NCI-H345 (cell line): ENCODE measurements around the gene ADGRV1.
"Not testable (repeated sequence)": the region's sequence is repeated elsewhere in the genome, so short reads cannot be mapped to it uniquely, and the experiment has no call there.

Experiments used
- DNase-seq: peaks from one replicate; lab custom pipeline; 2025; lab: John Stamatoyannopoulos, UW

The ADGRV1 gene

DNA sequence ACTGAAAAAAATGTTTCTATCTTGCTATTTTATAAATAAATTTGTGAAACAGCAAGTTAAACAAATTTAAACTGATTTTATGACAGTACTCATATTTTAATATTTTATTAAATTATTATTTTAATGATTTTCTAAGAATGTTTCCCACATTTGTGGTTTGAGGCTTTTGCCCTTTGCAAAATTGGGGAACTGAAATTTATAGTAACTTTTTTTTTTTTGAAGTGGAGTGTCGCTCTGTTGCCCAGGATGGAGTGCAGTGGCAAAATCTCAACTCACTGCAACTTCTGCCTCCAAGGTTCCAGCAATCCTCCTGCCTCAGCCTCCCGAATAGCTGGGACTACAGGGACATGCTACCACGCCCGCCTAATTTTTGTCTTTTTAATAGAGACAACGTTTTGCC, 7.2 kb upstream of the ADGRV1 start:
- DNase-seq = no peak

DNA sequence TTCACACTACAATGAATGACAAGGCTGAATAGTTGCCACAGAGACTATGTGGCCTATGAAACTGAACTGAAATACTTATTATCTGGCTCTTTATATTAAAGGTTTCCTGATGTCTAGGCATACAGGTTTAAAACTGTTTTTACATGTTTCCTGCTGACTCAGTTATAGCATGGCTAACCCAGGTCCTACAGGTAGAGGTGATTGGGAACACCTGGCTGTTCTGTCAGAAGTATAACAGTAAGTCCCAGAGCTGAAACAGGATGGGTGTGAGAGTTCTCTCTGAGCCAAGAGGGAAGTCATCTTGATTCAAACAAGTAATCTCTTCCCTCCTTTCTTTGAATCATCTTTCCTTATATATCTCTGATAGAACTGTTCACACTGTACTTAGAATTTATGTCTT, 4.9 kb upstream of the ADGRV1 start:
- DNase-seq = no peak

DNA sequence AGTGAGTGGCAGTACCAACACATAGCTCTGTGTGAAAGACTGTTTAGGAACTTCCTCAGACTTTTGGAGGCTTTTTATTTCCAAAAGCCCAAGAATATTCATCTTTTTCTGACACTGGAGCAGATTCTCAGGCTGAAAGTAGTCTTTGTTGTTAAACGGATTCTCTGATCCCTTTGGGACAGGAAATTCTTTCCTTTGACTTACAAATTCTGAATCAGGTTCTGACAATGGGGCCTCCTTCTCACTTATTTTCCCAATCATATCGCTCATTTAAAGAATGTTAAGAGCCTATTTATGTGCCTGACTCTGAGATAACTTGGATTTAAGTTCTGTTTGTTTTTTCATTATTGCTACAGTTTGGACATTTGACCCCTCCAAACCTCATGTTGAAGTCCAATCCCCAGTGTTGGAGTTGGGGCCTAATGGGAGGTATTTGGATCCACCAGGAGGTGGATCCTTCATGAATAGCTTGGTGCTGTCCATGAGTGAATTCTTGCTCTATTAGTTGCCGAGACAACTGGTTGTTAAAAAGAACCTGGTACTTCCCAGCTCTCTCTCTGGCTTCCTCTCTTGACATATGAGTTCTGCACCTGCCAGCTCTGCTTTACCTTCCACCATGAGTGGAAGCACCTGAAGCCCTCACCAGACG, 4.1 kb upstream of the ADGRV1 start:
- DNase-seq = no peak

DNA sequence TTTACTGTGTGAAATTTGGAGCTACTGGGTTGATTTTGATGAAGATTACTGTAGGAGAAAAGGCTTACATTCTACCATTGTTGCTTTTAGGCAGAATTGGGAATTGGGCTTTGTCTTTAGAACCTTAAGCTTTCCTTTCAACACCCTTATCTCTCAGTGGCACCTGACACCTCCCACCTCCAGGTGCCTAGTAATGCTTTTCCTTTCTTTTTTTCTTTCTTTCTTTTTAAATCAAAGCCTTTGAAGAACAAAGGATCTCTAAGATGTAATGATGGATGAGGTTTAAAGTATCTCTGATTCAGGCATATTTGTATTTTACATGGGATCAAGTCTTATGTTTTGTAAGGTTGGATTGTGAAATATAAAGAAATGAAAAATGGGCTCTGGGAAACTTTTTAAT, 2.9 kb upstream of the ADGRV1 start:
- DNase-seq = no peak

DNA sequence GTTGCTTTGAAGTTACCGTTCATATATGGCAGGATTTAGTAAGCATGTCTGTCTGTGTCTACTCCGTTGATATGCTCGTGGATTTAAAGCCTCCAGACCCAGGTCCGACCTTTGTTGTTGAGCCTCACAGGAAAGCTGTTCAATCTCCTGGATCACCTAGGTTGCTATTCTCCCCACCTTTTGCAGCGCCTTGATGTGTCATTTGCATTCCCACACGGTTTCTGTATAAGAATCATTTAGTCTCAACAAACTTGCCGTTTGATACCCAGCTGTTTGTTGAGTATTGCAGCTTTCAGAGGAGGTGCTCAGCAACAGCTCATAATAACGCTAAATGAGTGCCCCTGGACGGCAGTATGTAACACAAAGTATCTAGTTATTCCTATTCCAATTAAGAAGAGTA, 1.2 kb upstream of the ADGRV1 start:
- DNase-seq = no peak

DNA sequence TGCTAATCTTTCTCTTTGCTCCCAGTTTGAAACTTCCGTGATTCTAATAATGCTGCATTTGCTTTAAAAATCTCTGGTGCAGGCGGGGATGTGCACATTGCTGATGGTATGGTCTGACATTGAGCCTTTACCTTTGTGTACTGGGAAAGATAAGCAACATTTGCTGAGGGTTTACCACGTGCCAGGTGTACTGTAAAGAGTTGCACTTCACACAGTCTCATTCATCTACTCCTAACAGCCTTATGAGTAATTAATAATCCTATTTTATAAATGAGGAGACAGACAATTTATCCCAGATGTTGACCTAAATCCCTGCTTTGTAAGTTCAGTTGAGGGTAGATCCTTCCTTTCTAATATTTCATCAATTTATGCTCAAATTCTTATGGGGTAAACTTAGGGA, 726 bp upstream of the ADGRV1 start:
- peak; percentile 3 for DNase-seq

DNA sequence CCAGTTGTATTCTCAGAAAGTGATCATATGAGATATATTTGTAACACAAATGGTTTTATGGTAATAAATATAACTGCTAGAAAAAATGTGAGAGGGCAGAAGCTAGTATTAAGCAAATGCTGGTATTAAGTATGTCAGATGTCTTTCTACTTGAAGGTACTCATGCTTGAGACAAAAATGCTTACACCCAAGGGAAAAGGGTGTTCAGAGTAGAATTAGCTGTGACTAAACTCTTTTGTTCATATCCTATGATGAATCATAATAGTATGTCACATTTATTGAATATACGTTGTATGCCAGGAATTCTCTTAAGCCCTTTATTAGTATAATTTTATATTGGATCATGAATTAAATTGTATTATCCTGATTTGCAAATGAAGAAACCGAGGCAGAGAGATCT, 2.2 kb downstream of the ADGRV1 start:
- DNase-seq = no peak

DNA sequence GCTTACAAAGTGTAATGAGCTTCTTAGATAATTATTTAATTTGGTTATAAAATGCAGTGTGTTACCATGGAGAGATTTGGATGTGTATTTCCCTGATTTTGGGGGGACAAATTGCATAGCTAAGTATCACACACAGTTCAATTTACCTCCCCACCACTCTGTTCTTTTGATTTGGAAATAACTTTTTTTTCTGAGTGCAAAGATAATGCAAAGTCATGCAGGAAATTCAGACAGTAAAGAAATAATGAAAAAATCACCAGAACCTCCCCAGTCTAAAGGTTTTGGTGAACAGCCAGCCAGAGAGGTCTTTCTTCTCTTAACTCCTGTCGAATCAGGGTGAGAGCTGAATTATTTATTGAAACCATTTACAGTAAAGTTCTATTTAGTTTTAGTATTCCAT, 3.2 kb downstream of the ADGRV1 start:
- no peak for DNase-seq

DNA sequence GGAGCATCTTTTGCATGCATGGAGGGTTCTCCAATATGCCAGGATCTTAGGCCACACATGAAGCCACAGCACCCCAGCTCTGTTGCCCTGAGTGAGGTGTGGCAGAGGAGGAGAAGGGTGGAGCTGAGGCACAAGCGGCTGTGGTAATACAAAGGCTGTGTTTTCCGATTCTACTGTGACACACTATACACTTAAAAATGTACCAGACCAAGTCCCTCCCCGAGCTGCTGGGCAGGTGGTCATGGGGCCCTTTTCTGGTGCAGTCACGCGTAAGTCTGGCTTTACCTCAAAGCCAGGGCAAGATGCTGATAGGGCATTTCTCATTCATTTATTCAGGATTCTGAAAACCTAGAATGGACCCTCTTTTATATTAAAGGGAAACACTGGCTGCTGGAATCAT, 3.7 kb downstream of the ADGRV1 start:
- peak; percentile 68 for DNase-seq

DNA sequence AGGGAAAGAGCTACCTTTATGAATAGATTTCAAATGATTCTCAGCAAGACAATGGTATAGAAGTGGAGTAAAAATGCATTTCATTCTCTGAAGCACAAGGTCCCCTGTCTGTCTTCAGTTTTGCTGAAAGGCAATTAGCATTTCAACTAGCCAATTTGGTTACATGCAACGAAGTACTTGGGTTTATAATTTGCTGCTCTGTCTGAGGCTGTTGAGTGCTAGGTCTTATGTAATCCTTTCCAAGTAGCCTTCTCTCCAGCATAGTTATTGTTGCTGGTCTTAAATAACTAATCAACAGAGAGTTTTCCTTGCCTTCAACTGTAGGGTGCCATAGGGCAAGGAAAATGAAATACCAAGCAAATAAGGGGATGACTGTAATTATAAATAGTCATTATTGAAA, 4.5 kb downstream of the ADGRV1 start:
- DNase-seq = no peak

DNA sequence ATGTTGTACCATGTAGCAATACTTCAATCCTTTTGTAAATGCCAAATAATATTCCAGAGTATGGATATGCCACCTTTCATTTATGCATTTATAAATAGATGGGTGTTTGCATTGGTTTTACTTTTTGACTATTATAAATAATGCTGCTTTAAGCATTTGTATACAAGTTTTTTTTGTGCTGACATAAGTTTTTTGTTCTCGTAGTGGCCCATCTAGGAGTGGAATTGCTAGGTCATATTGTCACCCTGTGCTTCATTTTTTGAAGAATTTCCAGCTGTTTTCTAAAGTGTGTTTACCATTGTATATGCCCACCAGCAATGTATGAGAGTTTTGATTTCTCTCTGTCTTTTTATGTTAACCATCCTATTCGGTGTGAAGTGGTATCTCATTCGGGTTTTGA, 6.9 kb downstream of the ADGRV1 start:
- no peak for DNase-seq

DNA sequence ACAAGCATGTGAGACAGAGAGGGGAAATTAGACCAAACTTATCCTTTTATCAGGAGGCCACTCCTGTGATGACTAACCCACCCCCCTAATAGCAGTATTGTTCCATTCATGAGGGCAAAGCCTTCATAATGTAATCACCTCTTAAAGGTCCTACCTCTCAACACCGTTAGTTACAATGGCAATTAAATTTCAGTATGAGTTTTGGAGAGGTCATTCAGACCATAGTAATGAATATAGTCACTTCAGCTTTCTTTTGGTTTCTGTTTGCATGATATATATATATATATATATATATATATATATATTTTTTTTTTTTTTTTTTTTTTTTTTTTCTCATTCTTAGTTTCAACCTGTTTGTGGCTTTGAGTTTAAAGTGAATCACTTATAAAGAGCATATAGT, 10.5 kb downstream of the ADGRV1 start:
- no peak for DNase-seq

DNA sequence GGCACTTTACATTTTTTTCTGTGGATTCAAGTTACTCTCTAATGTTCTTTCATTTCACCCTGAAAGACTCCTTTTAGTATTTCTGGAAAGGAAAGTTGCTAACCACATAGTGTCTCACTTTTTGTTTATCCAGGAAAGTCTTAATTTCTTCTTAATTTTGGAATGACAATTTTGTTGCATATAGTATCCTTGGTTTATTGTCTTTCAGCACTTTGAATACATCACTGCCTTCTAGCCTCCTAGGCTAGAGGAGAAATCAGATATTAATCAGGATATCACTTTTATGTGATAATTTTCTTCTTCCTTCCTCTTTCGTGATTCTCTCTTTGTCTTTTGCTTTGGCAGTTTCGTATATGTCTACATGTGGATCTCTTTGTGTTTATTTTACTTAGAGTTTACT, 11.4 kb downstream of the ADGRV1 start:
- no peak for DNase-seq

DNA sequence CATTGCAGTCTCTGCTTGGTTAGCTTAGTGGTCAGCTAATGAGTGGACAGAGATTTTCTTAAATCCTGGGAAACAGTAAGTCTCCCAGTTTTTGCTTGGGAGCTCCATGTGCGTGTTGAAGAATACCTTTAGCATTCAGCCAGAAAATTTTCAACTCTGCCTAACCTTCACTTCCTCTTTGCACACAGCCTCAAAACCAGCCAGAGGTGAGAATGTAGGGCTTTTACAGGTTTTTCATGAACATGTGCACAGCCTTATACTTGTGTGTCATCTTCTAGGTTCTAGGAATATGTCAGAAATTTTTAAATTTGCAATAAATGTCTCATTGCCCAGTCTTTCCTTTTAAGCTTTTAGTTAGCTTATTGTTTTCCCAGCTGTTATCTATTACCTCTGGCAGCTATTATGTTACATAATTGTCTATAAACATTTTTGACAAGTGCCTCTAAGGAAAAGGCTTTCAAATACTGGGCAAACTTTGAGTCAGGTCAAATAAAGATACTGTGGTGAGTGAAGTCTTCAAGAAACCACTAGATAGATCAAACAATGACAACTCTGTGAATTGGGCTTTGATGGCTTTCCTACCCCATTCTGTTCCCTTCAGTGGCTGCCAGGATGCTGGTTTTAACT, 12.7 kb downstream of the ADGRV1 start:
- DNase-seq = no peak

DNA sequence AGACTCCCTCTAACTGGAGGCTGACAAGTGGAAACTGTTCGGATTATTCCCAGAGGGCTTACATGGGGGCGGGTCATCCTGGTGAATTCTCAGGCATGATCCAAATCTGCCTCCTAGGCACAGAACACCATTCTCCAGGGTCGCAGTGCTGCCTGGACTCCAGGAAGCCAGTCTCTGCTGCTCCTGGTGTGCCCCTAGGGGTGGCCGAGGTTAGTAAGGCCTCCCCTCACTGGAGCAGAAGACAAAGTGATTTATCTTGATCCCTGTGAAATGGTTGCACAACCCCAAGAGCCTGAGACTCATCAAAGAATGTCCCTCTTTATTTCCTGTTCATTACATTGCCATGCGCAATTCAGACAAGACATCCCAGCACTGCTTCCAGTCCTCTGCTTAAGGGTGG, 17.1 kb downstream of the ADGRV1 start:
- DNase-seq = no peak

DNA sequence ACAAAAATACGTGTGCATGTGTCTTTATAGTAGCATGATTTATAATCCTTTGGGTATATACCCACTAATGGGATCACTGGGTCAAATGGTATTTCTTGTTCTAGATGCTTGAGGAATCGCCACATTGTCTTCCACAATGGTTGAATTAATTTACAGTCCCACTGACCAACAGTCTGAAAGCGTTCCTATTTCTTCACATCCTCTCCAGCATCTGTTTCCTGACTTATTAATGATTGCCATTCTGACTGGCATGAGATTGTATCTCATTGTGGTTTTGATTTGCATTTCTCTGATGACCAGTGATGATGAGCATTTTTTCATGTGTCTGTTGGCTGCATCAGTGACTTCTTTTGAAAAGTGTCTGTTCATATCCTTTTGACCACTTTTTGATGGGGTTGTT, 18.0 kb downstream of the ADGRV1 start:
- DNase-seq = not testable (repeated sequence)

DNA sequence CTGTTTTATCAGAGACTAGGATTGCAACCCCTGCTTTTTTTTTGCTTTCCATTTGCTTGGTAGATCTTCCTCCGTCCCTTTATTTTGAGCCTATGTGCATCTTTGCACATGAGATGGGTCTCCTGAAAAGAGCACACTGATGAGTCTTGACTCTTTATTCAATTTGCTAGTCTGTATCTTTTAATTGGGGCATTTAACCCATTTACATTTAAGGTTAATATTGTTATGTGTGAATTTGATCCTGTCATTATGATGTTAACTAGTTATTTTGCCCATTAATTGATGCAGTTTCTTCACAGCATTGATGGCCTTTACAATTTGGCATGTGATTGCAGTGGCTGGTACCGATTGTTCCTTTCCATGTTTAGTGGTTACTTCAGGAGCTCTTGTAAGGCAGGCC, 21.3 kb downstream of the ADGRV1 start:
- not testable (repeated sequence) for DNase-seq

DNA sequence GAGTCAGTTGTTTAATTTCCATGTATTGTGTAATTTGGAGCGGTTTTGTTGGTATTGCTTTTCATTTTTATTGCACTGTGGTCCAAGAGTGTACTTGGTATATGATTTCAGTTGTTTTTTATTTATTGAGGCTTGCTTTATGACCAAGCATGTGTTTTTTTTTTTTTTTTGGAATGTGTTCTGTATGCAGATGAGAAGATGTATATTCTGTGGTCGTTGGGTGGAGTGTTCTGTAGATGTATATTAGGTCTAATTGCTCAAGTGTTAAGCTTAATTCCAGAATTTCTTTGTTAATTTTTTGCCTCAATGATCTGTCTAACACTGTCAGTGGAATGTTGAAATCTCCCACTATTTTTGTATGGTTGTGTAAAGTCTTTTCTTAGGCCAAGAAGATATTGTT, 23.4 kb downstream of the ADGRV1 start:
- DNase-seq = no peak

DNA sequence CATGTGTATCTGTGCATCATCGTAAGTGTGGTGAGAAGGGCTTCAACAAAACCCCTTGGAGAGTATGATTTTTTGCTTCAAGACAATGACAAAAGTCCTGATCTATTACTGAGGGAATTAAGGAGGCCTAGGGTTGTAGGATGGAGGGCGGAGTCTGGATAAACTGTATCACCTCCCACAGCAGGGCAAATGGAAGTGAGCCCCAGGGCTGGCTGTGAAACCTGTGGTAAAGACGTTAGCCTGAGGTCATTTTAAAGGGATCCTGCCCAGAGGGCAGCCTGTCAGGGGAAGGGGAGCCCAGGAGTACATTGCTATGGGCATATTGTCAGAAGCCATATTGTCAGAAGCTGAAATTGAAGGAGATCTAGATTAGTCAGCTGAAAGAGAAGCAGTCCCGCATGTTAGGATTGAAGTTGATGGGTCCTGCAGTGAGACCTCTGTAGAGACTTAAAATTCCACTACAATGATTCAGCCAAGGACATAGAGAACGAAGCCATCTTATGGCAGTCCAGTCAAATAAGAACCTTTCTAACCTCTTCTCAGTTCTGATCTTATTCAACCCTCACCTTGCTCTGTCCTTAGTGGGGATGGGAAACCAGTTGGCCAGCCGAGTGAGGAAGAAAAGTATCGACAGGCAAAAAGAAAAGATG, 26.9 kb downstream of the ADGRV1 start:
- no peak for DNase-seq

DNA sequence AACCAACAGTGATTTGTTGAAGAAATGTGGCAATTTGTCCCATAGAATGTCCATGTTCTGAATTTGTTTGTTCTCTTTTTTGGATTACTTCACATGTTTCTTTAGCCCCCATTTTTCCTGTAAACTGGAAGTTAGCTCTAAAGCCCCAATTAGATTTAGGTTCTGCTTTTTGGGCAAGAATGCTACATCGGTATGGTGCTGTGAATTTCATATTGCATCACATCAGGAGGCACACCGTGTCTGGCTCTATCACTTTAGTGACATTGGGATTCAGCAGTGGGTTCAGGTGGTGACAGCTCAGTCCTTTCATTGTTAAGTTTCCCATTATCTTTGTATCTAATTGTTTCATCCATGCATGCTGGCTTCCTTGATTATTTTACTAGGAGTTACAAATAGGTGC, 27.9 kb downstream of the ADGRV1 start:
- no peak for DNase-seq

DNA sequence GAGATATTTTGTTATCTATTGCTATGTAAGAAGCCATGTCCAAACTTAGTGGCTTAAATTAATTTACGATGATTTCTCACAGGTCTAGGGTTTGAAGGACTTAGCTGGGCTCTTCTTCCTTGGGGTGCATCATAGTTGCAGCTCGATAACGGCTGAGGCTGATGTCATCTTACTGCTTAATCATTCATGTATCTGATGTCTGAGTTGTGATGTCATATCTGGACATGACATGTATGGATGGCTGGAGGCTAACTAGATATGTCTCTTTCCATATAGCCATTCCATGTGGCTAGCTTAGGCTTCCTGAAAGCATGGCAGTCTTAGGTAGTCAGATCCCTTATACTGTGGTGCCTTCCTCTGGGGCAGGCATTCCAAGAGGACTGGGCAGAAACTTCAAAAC, 31.6 kb downstream of the ADGRV1 start:
- no peak for DNase-seq

DNA sequence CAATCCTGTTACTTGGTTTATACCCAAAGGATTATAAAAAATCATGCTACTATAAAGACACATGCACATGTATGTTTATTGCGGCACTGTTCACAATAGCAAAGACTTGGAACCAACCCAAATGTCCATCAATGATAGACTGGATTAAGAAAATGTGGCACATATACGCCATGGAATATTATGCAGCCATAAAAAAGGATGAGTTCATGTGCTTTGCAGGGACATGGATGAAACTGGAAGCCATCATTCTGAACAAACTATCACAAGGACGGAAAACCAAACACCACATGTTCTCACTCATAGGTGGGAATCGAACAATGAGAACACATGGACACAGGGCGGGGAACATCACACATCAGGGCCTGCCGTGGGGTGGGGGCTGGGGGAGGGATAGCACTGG, 34.5 kb downstream of the ADGRV1 start:
- DNase-seq = not testable (repeated sequence)

DNA sequence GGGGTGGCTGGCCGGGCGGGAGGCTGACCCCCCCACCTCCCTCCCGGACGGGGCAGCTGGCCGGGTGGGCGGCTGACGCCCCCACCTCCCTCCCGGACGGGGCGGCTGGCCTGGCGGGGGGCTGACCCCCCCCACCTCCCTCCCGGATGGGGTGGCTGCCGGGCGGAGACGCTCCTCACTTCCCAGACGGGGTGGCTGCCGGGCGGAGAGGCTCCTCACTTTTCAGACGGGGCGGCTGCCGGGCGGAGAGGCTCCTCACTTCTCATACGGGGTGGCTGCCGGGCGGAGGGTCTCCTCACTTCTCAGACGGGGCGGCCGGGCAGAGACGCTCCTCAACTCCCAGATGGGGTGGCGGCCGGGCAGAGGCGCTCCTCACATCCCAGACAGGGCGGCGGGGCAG, 37.2 kb downstream of the ADGRV1 start:
- DNase-seq = not testable (repeated sequence)

DNA sequence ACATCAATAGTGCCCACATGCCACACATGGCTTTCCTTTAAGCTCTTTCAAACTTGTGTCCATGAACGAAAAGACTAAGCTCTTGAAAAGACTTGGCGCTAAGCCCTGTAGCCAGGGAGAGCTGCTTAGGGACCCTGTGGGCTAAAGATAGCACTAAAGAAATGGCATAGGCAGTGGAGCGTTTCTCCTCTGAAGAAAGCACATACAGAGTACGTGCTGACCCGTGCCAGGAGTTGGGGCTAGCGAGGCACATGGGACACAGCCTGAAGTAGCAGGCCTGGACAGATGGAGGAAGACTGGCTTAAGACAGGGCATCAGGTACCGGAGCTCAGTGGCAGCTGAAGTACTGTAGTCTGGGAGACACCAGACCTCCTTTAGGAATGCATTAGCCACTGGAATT, 39.7 kb downstream of the ADGRV1 start:
- no peak for DNase-seq
